Measurements from ENCODE around the gene IMMT.

DNA sequence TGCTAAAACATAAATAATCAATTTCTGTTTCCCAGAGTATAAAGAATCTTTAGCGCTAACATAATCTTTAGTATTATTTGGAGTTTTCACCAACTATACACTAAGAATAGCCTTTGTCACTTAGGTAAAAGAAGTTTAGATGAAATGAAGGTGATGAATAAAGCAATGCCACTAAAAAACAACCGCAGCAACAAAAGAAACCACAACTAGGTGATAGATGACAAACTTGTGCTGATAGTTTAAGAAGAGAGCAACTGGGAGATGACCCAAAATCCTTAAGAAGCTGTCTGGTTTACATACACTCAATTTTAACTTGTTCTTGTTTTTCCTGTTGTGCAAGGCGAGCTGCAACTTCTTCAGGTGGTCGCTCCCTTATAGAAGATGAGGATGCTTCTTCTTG lies 24.8 kb downstream of the IMMT start:
- TF ChIP-seq, protein P1, sequence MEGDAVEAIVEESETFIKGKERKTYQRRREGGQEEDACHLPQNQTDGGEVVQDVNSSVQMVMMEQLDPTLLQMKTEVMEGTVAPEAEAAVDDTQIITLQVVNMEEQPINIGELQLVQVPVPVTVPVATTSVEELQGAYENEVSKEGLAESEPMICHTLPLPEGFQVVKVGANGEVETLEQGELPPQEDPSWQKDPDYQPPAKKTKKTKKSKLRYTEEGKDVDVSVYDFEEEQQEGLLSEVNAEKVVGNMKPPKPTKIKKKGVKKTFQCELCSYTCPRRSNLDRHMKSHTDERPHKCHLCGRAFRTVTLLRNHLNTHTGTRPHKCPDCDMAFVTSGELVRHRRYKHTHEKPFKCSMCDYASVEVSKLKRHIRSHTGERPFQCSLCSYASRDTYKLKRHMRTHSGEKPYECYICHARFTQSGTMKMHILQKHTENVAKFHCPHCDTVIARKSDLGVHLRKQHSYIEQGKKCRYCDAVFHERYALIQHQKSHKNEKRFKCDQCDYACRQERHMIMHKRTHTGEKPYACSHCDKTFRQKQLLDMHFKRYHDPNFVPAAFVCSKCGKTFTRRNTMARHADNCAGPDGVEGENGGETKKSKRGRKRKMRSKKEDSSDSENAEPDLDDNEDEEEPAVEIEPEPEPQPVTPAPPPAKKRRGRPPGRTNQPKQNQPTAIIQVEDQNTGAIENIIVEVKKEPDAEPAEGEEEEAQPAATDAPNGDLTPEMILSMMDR (optimal IDR thresholded peaks at IDR 0.05 in 1 of 3, IDR thresholded peaks at IDR 0.05 in 1 of 3, conservative IDR thresholded peaks at IDR 0.05 in 1 of 3; ENCODE audit: extremely low read depth in 1 of 3, insufficient read depth in 2 of 3, low read length in 3 of 3), result no peak
- no peak for TF ChIP-seq EZH2 (IDR thresholded peaks at IDR 0.05; ENCODE audit: low read length)
